ENCODE data around the gene PTGES3L. TPM values are rescaled to one million over a fixed set of nuclear protein-coding genes. Genes with fewer than 3 reads are reported as not detected.

The PTGES3L gene
- polyA plus RNA-seq, 1 of the 3 experiments (the other 2 are of a cell fraction), result 1.4 TPM

DNA sequence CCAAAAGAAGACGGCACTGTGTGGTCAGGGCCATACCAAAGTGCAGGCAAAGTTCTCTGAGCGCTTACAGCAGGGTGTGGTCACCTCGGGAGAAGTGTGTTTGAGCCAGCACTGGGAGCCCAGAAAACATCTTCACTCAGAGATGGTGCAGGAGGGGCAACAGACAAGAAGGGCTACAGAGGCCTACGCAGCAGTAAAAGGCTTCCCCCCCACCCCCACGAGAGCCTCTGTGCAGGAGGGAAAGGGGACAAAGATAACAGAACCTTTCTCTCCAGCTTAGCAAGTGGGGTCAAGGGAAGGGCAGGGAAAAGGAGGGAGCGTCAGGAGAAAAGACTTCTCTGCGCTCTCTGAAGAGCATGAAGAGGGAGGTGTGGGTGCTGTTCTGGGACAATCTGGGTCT is 39.5 kb upstream of the PTGES3L start:
- H3K27ac ChIP-seq (ENCODE audit: low read depth in 2 of 2, low read length in 1 of 2), result peak overlapping the region in 1 of 2 experiments; percentile 20; a peak in 1 of 4 replicates
- CTCF ChIA-PET, result interaction anchor here (2.4 kb wide), 1 partner anchor 21 kb away, joined by 9 read pairs; the partner anchor contains the start of gene RPL27
- no peak overlapping the region for H2AFZ ChIP-seq (ENCODE audit: low read depth)
- peak overlapping the region; percentile 98; the same call in 1 of the 2 replicates for H3K4me2 ChIP-seq
- H4K20me1 ChIP-seq (ENCODE audit: insufficient read depth), result 0 out of 2 replicates have a peak, but pooled peaks cover 6% of the 10 kb centered on the region
- POLR2A ChIA-PET, result interaction anchor here (1.5 kb wide), 1 partner anchor 21 kb away, joined by 7 read pairs; the partner anchor contains the start of gene RPL27
- no peaks in the 10 kb centered on the region for H3K27me3 ChIP-seq (ENCODE audit: insufficient read depth)
- no peak for DNase-seq
- H3F3A ChIP-seq (replicated peaks; ENCODE audit: insufficient read depth), result peaks cover 2% of the 10 kb centered on the region
- H3K9ac ChIP-seq, result no peak overlapping the region
- H3K9me2 ChIP-seq, result no peaks in the 10 kb centered on the region
- no peaks in the 10 kb centered on the region for H3K9me3 ChIP-seq
- H3K4me1 ChIP-seq (ENCODE audit: control insufficient read depth in 1 of 2, insufficient read depth in 2 of 2, low read depth in 1 of 2, low read length in 1 of 2), result peaks cover 0 to 26% of the 10 kb centered on the region in 2 experiments; a peak in 2 of 4 replicates
- peaks cover 15 to 26% of the 10 kb centered on the region in 2 experiments for H3K36me3 ChIP-seq (replicated peaks in 1 of 2; ENCODE audit: control insufficient read depth in 1 of 2, insufficient read depth in 2 of 2, low read length in 1 of 2)
- peaks cover 31% of the 10 kb centered on the region for H3K79me2 ChIP-seq (ENCODE audit: insufficient read depth)
- 76% methylated on average over 7 of the region's 7 CpGs for WGBS (ENCODE audit: low lambda C conversion rate)
- H3K4me3 ChIP-seq (ENCODE audit: low read depth in 2 of 2, low read length in 1 of 2), result no peak overlapping the region
- TF ChIP-seq CHD2 (IDR thresholded peaks at IDR 0.05; ENCODE audit: low read length, partially characterized antibody) (no peak), YY1 (IDR thresholded peaks at IDR 0.05; ENCODE audit: low read depth) (no peak), TEAD4 (IDR thresholded peaks at IDR 0.05; ENCODE audit: borderline replicate concordance, insufficient read depth) (no peak), RXRA (IDR thresholded peaks at IDR 0.05; ENCODE audit: borderline replicate concordance, low read depth) (no peak), RCOR1 (IDR thresholded peaks at IDR 0.05; ENCODE audit: low read length) (no peak), TAF1 (IDR thresholded peaks at IDR 0.05; ENCODE audit: borderline replicate concordance, low read depth, low read length) (no peak), MEF2A (IDR thresholded peaks at IDR 0.05; ENCODE audit: borderline replicate concordance, low read depth) (no peak), GATA2 (CRISPR knock-in tag; IDR thresholded peaks at IDR 0.05) (no peak), NRF1 (IDR thresholded peaks at IDR 0.05; ENCODE audit: low read depth, low read length) (no peak), FOSL2 (IDR thresholded peaks at IDR 0.05; ENCODE audit: borderline replicate concordance, low read depth) (no peak), FOXJ3 (CRISPR knock-in tag; IDR thresholded peaks at IDR 0.05) (no peak), JUND (IDR thresholded peaks at IDR 0.05) (no peak), MXI1 (IDR thresholded peaks at IDR 0.05; ENCODE audit: low read depth, low read length) (no peak), EP300 (IDR thresholded peaks at IDR 0.05; ENCODE audit: borderline replicate concordance in 1 of 2, low read depth in 1 of 2, low read length in 1 of 2) (no peak), SIN3A (IDR thresholded peaks at IDR 0.05; ENCODE audit: borderline replicate concordance, low read depth, low read length) (no peak)
- TF ChIP-seq, protein P1, sequence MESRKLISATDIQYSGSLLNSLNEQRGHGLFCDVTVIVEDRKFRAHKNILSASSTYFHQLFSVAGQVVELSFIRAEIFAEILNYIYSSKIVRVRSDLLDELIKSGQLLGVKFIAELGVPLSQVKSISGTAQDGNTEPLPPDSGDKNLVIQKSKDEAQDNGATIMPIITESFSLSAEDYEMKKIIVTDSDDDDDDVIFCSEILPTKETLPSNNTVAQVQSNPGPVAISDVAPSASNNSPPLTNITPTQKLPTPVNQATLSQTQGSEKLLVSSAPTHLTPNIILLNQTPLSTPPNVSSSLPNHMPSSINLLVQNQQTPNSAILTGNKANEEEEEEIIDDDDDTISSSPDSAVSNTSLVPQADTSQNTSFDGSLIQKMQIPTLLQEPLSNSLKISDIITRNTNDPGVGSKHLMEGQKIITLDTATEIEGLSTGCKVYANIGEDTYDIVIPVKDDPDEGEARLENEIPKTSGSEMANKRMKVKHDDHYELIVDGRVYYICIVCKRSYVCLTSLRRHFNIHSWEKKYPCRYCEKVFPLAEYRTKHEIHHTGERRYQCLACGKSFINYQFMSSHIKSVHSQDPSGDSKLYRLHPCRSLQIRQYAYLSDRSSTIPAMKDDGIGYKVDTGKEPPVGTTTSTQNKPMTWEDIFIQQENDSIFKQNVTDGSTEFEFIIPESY (IDR thresholded peaks at IDR 0.05; ENCODE audit: borderline replicate concordance, low read depth), result no peak
- TF ChIP-seq, protein P2, sequence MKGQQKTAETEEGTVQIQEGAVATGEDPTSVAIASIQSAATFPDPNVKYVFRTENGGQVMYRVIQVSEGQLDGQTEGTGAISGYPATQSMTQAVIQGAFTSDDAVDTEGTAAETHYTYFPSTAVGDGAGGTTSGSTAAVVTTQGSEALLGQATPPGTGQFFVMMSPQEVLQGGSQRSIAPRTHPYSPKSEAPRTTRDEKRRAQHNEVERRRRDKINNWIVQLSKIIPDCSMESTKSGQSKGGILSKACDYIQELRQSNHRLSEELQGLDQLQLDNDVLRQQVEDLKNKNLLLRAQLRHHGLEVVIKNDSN (IDR thresholded peaks at IDR 0.05; ENCODE audit: borderline replicate concordance, low read depth), result no peak
- TF ChIP-seq, protein P3, sequence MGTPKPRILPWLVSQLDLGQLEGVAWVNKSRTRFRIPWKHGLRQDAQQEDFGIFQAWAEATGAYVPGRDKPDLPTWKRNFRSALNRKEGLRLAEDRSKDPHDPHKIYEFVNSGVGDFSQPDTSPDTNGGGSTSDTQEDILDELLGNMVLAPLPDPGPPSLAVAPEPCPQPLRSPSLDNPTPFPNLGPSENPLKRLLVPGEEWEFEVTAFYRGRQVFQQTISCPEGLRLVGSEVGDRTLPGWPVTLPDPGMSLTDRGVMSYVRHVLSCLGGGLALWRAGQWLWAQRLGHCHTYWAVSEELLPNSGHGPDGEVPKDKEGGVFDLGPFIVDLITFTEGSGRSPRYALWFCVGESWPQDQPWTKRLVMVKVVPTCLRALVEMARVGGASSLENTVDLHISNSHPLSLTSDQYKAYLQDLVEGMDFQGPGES (IDR thresholded peaks at IDR 0.05; ENCODE audit: low read depth, low read length), result no peak
- TF ChIP-seq, protein P4, sequence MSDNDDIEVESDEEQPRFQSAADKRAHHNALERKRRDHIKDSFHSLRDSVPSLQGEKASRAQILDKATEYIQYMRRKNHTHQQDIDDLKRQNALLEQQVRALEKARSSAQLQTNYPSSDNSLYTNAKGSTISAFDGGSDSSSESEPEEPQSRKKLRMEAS (IDR thresholded peaks at IDR 0.05; ENCODE audit: low read depth), result no peak
